HCT116 (cell line): ENCODE data around the gene PKHD1. TPM values are rescaled to one million over a fixed set of nuclear protein-coding genes. Genes with fewer than 3 reads are reported as not detected.

Experiments used
- ATAC-seq: fragments of 200-7000 bp; cut with Tn5 transposase; 2 replicates; pipeline ENCODE4 v1.9.1; 2020; ENCODE audit warnings: mild to moderate bottlenecking, moderate library complexity
- BruUV-seq: library from RNA; stranded (reverse); fragments of 400-500 nt; replicated peaks from 2 replicates; lab custom pipeline; 2021; lab: Mats Ljungman, UMichigan
- CTCF ChIA-PET: fragments of 300-600 bp; sonication (Branson Sonifier 250); formaldehyde crosslinking; loops from one replicate; lab custom pipeline; 2021; ENCODE audit warnings: antibody characterized with exemption; lab: Charles Lee
- POLR2A ChIA-PET: fragments of 300-600, 350-600 bp; sonication (Branson Sonifier 250); formaldehyde crosslinking; loops from one replicate; lab custom pipeline; 2021; ENCODE audit warnings: antibody characterized with exemption; lab: Charles Lee
- RAD21 ChIA-PET, 2 experiments: fragments of 300-600 bp; sonication (Branson Sonifier 250); formaldehyde crosslinking; loops; one replicate each; lab custom pipeline; 2023; ENCODE audit warnings: low total read pairs in 2 of 2; ENCODE audit not compliant: uncharacterized antibody in 2 of 2, unreplicated experiment in 2 of 2, low non-redundant PET in 1 of 2; lab: Charles Lee
- DNase-seq: peaks from one replicate; pipeline ENCODE4 v3.0.0-alpha.2; 2010; ENCODE audit warnings: low read depth, low spot score
- H2AFZ ChIP-seq: fragments of 200-600 bp; shearing (Covaris generic), sonication (generic); 2 replicates; pipeline ENCODE4 v1.6.1; 2017; ENCODE audit warnings: low read depth, mixed run types, mixed read lengths, antibody characterized with exemption, low read length; ENCODE audit not compliant: poor library complexity, severe bottlenecking
- H3K27ac ChIP-seq: 2 replicates; pipeline ENCODE4 v1.5.1; 2012; ENCODE audit warnings: low read depth, low read length
- H3K27me3 ChIP-seq: fragments of 200-600 bp; sonication (generic); 2 replicates; pipeline ENCODE4 v1.6.1; 2016; ENCODE audit warnings: mixed run types, low read length, mixed read lengths; ENCODE audit not compliant: insufficient read depth
- H3K36me3 ChIP-seq, 2 experiments: fragments of 200-500 bp in 1 of 2; fragments of 200-600 bp in 1 of 2; sonication (Bioruptor generic) in 1 of 2; sonication (generic) in 1 of 2; 2 replicates each; pipeline versions ENCODE4 v1.5.1 to v1.6.1; 2014 to 2016; ENCODE audit warnings: low read length in 2 of 2, inconsistent platforms in 1 of 2, mixed read lengths in 1 of 2, mixed run types in 1 of 2; ENCODE audit not compliant: insufficient read depth in 2 of 2, control insufficient read depth in 1 of 2
- H3K4me1 ChIP-seq, 2 experiments: fragments of 200-600 bp in 1 of 2; sonication (generic) in 1 of 2; 2 replicates each; pipeline versions ENCODE4 v1.5.1 to v1.6.1; 2012 to 2017; ENCODE audit warnings: low read length in 2 of 2, inconsistent platforms in 1 of 2, mild to moderate bottlenecking in 1 of 2, mixed read lengths in 1 of 2, mixed run types in 1 of 2, moderate library complexity in 1 of 2; ENCODE audit not compliant: insufficient read depth in 2 of 2, control insufficient read depth in 1 of 2
- H3K4me2 ChIP-seq: fragments of 200-600 bp; sonication (generic); 2 replicates; pipeline ENCODE4 v1.6.1; 2017; ENCODE audit warnings: mixed run types, low read length, mixed read lengths
- H3K4me3 ChIP-seq, 2 experiments: fragments of 200-600 bp in 1 of 2; sonication (generic) in 1 of 2; replicated peaks in 1 of 2; 2 replicates each; pipeline ENCODE4 v1.5.1; 2011 to 2016; ENCODE audit warnings: low read length in 2 of 2, control low read depth in 1 of 2, low read depth in 1 of 2, mild to moderate bottlenecking in 1 of 2, mixed read lengths in 1 of 2, mixed run types in 1 of 2
- H3K79me2 ChIP-seq: fragments of 200-600 bp; sonication (generic); 2 replicates; pipeline ENCODE4 v1.6.1; 2017; ENCODE audit warnings: mild to moderate bottlenecking, mixed run types, low read length, moderate library complexity, mixed read lengths; ENCODE audit not compliant: insufficient read depth
- H3K9ac ChIP-seq: fragments of 200-600 bp; sonication (generic); 2 replicates; pipeline ENCODE4 v1.6.1; 2016; ENCODE audit warnings: low read length, mixed read lengths
- H3K9me2 ChIP-seq: fragments of 200-600 bp; sonication (generic), shearing (Covaris generic); 2 replicates; pipeline ENCODE4 v1.6.1; 2017; ENCODE audit warnings: mixed run types, mild to moderate bottlenecking, moderate library complexity; ENCODE audit not compliant: insufficient read depth
- H3K9me3 ChIP-seq, 2 experiments: fragments of 200-500 bp in 1 of 2; fragments of 200-600 bp in 1 of 2; sonication (Bioruptor generic) in 1 of 2; sonication (generic) in 1 of 2; 2 replicates each; pipeline ENCODE4 v1.6.1; 2014 to 2017; ENCODE audit warnings: low read length in 2 of 2, mixed read lengths in 2 of 2, inconsistent platforms in 1 of 2, low read depth in 1 of 2, mild to moderate bottlenecking in 1 of 2, mixed run types in 1 of 2, moderate library complexity in 1 of 2; ENCODE audit not compliant: control insufficient read depth in 1 of 2, insufficient read depth in 1 of 2
- H4K20me1 ChIP-seq: fragments of 200-600 bp; sonication (generic), shearing (Covaris generic); 2 replicates; pipeline ENCODE4 v1.6.1; 2017; ENCODE audit warnings: mixed run types, mild to moderate bottlenecking, moderate library complexity; ENCODE audit not compliant: insufficient read depth
- CEBPB ChIP-seq: IDR thresholded peaks from 2 replicates; pipeline ENCODE4 v1.6.1; 2012; ENCODE audit warnings: low read depth
- EGR1 ChIP-seq: IDR thresholded peaks from 2 replicates; pipeline ENCODE4 v1.6.1; 2012; ENCODE audit warnings: low read depth
- ELF1 ChIP-seq: IDR thresholded peaks from 2 replicates; pipeline ENCODE4 v1.6.1; 2012; ENCODE audit warnings: low read depth, borderline replicate concordance
- EZH2 ChIP-seq: fragments of 200-600 bp; sonication (generic); IDR thresholded peaks from 2 replicates; pipeline ENCODE4 v1.6.1; 2017; ENCODE audit warnings: antibody characterized with exemption, mixed run types
- EZH2phosphoT487 ChIP-seq: fragments of 200-600 bp; IDR thresholded peaks from 2 replicates; pipeline ENCODE4 v1.6.1; 2018; ENCODE audit warnings: antibody characterized with exemption, borderline replicate concordance
- FOSL1 ChIP-seq: IDR thresholded peaks from 2 replicates; pipeline ENCODE4 v1.6.1; 2012; ENCODE audit warnings: low read depth
- JUND ChIP-seq: IDR thresholded peaks from 2 replicates; pipeline ENCODE4 v1.6.1; 2012
- POLR2AphosphoS5 ChIP-seq: IDR thresholded peaks from 2 replicates; pipeline ENCODE4 v1.6.1; 2011; ENCODE audit warnings: mild to moderate bottlenecking, low read depth, low read length, moderate library complexity
- SIN3A ChIP-seq: IDR thresholded peaks from 2 replicates; pipeline ENCODE4 v1.6.1; 2012; ENCODE audit warnings: low read depth
- SP1 ChIP-seq: IDR thresholded peaks from 2 replicates; pipeline ENCODE4 v1.6.1; 2012; ENCODE audit warnings: low read depth
- SRF ChIP-seq: IDR thresholded peaks from 2 replicates; pipeline ENCODE4 v1.6.1; 2012; ENCODE audit warnings: low read depth
- TCF7L2 ChIP-seq: IDR thresholded peaks from 2 replicates; pipeline ENCODE4 v1.7.0; 2011; ENCODE audit warnings: borderline replicate concordance, inconsistent platforms; ENCODE audit not compliant: insufficient read depth, insufficient read length; ENCODE audit errors: extremely low read depth
- YY1 ChIP-seq: IDR thresholded peaks from 2 replicates; pipeline ENCODE4 v1.6.1; 2011; ENCODE audit warnings: low read length, low read depth, moderate library complexity, mild to moderate bottlenecking; ENCODE audit not compliant: insufficient replicate concordance; ENCODE audit errors: extremely low read depth
- ZFX ChIP-seq: fragments of 450-650 bp; IDR thresholded peaks from 2 replicates; pipeline ENCODE4 v1.6.1; 2017
- intact Hi-C: fragments of 100-400 bp; cut with micrococcal nuclease; formaldehyde crosslinking; loops from 2 replicates; pipeline ENCODE4 v1.10.0; 2022
- total RNA-seq: library from RNA; stranded (reverse); gene quantifications from one replicate; pipeline ENCODE4 v1.2.1, GENCODE V29; 2021; ENCODE audit not compliant: unreplicated experiment
- TF ChIP-seq, protein P1 (sequence below), 3 experiments: fragments of 200-600 bp in 1 of 3; sonication (generic) in 1 of 3; IDR thresholded peaks in 2 of 3; conservative IDR thresholded peaks in 1 of 3; 2 replicates each; pipeline ENCODE4 v1.5.1; 2012 to 2017; ENCODE audit warnings: low read depth in 2 of 3, low read length in 2 of 3, antibody characterized with exemption in 1 of 3, borderline replicate concordance in 1 of 3, control low read depth in 1 of 3, mild to moderate bottlenecking in 1 of 3, mixed read lengths in 1 of 3, mixed run types in 1 of 3, moderate library complexity in 1 of 3; ENCODE audit not compliant: insufficient read depth in 1 of 3
- TF ChIP-seq, protein P2 (sequence below): IDR thresholded peaks from 2 replicates; pipeline ENCODE4 v1.6.1; 2012
- TF ChIP-seq, protein P3 (sequence below): IDR thresholded peaks from 2 replicates; pipeline ENCODE4 v1.6.1; 2012; ENCODE audit warnings: low read depth

The PKHD1 gene
- total RNA-seq, 1 experiment from 2014 or later: not detected

DNA sequence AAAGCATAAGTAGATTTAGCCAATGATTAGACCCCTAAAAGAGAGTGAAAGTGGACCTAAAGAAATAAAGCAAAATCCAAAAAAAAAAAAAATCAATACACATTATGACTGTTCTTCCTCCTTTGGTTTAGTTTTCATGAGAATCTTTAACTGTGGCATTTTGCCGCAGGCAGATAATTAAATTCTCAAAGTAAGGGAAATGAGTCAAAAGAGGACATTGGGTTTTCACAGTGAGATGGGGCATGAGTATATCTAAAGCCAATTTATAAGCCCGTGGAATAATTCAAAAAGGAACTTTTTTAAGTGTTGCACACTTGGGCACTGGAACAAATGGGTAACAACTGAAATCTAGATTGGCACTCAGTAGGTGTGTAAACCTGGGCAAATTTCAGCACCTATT, 230.3 kb downstream of the PKHD1 start:
- ATAC-seq (no peak), DNase-seq (no peak)
- RAD21 ChIA-PET: no interaction called here
- no peaks in the 10 kb centered on the region for H3K27me3 ChIP-seq
- H3K36me3 ChIP-seq: no peaks in the 10 kb centered on the region
- H4K20me1 ChIP-seq: no peaks in the 10 kb centered on the region
- H3K9me3 ChIP-seq: no peaks in the 10 kb centered on the region
- no peak overlapping the region for H3K4me2 ChIP-seq
- H3K9ac ChIP-seq: no peak overlapping the region
- no peaks in the 10 kb centered on the region for H3K79me2 ChIP-seq
- POLR2A ChIA-PET: no interaction called here
- intact Hi-C loops: loop anchor here (10.0 kb wide), 1 partner anchor 1042 kb away; the partner anchor contains the start of gene TFAP2B
- H2AFZ ChIP-seq: no peak overlapping the region
- no peaks in the 10 kb centered on the region for H3K9me2 ChIP-seq
- no TSS peak for BruUV-seq
- no peak overlapping the region for H3K4me3 ChIP-seq
- CTCF ChIA-PET: no interaction called here
- H3K27ac ChIP-seq: no peak overlapping the region
- TF ChIP-seq ELF1 (no peak), YY1 (no peak), ZFX (no peak), TCF7L2 (no peak), EGR1 (no peak), SP1 (no peak), SIN3A (no peak), FOSL1 (no peak), POLR2AphosphoS5 (no peak), JUND (no peak), SRF (no peak), EZH2 (no peak), CEBPB (no peak), EZH2phosphoT487 (no peak)
- TF ChIP-seq, protein P1, sequence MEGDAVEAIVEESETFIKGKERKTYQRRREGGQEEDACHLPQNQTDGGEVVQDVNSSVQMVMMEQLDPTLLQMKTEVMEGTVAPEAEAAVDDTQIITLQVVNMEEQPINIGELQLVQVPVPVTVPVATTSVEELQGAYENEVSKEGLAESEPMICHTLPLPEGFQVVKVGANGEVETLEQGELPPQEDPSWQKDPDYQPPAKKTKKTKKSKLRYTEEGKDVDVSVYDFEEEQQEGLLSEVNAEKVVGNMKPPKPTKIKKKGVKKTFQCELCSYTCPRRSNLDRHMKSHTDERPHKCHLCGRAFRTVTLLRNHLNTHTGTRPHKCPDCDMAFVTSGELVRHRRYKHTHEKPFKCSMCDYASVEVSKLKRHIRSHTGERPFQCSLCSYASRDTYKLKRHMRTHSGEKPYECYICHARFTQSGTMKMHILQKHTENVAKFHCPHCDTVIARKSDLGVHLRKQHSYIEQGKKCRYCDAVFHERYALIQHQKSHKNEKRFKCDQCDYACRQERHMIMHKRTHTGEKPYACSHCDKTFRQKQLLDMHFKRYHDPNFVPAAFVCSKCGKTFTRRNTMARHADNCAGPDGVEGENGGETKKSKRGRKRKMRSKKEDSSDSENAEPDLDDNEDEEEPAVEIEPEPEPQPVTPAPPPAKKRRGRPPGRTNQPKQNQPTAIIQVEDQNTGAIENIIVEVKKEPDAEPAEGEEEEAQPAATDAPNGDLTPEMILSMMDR (IDR thresholded peaks at IDR 0.05 in 2 of 3, conservative IDR thresholded peaks at IDR 0.05 in 1 of 3; ENCODE audit: borderline replicate concordance in 1 of 3, insufficient read depth in 1 of 3, low read depth in 2 of 3, low read length in 2 of 3): no peak
- TF ChIP-seq, protein P2, sequence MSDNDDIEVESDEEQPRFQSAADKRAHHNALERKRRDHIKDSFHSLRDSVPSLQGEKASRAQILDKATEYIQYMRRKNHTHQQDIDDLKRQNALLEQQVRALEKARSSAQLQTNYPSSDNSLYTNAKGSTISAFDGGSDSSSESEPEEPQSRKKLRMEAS: no peak
- TF ChIP-seq, protein P3, sequence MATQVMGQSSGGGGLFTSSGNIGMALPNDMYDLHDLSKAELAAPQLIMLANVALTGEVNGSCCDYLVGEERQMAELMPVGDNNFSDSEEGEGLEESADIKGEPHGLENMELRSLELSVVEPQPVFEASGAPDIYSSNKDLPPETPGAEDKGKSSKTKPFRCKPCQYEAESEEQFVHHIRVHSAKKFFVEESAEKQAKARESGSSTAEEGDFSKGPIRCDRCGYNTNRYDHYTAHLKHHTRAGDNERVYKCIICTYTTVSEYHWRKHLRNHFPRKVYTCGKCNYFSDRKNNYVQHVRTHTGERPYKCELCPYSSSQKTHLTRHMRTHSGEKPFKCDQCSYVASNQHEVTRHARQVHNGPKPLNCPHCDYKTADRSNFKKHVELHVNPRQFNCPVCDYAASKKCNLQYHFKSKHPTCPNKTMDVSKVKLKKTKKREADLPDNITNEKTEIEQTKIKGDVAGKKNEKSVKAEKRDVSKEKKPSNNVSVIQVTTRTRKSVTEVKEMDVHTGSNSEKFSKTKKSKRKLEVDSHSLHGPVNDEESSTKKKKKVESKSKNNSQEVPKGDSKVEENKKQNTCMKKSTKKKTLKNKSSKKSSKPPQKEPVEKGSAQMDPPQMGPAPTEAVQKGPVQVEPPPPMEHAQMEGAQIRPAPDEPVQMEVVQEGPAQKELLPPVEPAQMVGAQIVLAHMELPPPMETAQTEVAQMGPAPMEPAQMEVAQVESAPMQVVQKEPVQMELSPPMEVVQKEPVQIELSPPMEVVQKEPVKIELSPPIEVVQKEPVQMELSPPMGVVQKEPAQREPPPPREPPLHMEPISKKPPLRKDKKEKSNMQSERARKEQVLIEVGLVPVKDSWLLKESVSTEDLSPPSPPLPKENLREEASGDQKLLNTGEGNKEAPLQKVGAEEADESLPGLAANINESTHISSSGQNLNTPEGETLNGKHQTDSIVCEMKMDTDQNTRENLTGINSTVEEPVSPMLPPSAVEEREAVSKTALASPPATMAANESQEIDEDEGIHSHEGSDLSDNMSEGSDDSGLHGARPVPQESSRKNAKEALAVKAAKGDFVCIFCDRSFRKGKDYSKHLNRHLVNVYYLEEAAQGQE: no peak
- H3K4me1 ChIP-seq: no peaks in the 10 kb centered on the region
